H1 (cell line): ENCODE data around the gene PIEZO1.

Source experiments
- TF ChIP-seq, protein P1 (sequence below): IDR thresholded peaks from 2 replicates; pipeline ENCODE4 v1.6.1; 2012; ENCODE audit warnings: inconsistent platforms
- TF ChIP-seq, protein P2 (sequence below): IDR thresholded peaks from 2 replicates; pipeline ENCODE4 v1.6.1; 2012; ENCODE audit warnings: inconsistent platforms

DNA sequence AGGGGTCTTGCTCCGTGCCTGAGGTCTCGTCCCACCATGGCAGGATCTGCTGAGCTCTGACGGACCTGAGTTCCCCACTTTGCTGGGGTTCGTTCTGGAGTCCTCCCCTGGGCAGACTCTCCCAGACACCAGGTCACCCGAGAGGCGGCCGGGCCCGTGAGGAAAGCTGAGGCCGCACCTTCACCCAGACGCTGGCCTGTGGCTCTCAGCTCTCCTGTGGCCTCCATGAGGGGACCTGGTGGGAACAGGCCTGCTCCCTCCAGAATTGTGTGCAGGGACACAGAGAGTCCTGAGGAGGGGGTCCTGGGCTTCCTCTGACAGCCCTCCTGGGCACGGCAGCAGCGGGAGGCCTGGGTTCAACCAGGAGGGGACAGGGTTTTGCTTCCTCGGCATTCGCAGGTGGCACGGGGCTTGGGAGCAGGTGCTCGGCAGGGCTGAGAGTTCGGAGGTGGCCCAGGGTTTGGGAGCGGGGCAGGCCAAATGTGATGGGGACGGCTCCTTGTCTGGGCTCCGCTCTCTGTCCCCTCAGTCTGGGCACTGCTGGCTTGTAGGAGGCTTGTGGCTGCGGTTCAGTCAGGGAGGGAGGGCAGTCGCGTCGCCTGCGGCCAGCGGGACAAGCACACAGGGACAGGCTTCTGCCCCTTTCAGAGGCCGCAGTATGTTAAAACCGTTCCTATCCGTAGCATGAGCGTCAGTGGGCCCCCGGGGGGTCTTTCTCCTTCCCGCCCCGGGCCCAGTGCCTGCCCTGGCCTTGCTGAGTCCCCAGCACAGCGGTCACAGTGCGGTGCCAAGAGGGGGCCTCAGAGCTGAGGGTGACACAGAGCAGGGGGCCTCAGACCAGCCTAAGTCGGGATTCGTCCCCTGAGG, 90.6 kb downstream of the PIEZO1 start:
- TF ChIP-seq, protein P1, sequence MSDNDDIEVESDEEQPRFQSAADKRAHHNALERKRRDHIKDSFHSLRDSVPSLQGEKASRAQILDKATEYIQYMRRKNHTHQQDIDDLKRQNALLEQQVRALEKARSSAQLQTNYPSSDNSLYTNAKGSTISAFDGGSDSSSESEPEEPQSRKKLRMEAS: no peak
- TF ChIP-seq, protein P2, sequence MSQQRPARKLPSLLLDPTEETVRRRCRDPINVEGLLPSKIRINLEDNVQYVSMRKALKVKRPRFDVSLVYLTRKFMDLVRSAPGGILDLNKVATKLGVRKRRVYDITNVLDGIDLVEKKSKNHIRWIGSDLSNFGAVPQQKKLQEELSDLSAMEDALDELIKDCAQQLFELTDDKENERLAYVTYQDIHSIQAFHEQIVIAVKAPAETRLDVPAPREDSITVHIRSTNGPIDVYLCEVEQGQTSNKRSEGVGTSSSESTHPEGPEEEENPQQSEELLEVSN: no peak
